ENCODE measurements around the gene CUEDC1.

GRCh38 chr17:57914273-57915142, 40.7 kb downstream of the CUEDC1 start:
- TF ChIP-seq CTCF (IDR thresholded peaks at IDR 0.05) = no peak
- no peak for TF ChIP-seq POLR2A (IDR thresholded peaks at IDR 0.05)
